ENCODE results near the gene CIAO3. TPM values are rescaled to one million over a fixed set of nuclear protein-coding genes. Genes with fewer than 3 reads are reported as not detected.

The CIAO3 gene
- total and polyA plus RNA-seq, 10 of the 15 experiments (the other 5 are each of a cell fraction or from before 2014, with no cell fraction given): 1.4 to 37.5 (median 30.8) TPM

GRCh38 chr16:787321-787966 lies 46.6 kb upstream of the CIAO3 start:
- peak overlapping the region; percentile 69 for H3K27ac ChIP-seq (ENCODE audit: control insufficient read depth, insufficient read depth)
- in situ Hi-C loops (cut with MboI): loop anchor here (5.0 kb wide), 2 partner anchors 45 to 75 kb away; partner anchors contain the start of gene CIAO3
- peak overlapping the region; percentile 90 for H3K9ac ChIP-seq (ENCODE audit: control insufficient read depth, insufficient read depth, low read length)
- H3K36me3 ChIP-seq (ENCODE audit: control insufficient read depth in 2 of 2, insufficient read depth in 2 of 2, low read length in 1 of 2): peaks cover 0 to 18% of the 10 kb centered on the region in 2 experiments; a peak in 2 of 4 replicates
- FAIRE-seq: no peak
- TF ChIP-seq RELA (IDR thresholded peaks at IDR 0.05; ENCODE audit: borderline replicate concordance, partially characterized antibody) (no peak), MLLT1 (IDR thresholded peaks at IDR 0.05) (0 out of 2 replicates have a peak, but pooled peaks have one; percentile 28), SIN3A (IDR thresholded peaks at IDR 0.05; ENCODE audit: low read depth, low read length) (0 out of 2 replicates have a peak, but pooled peaks have one; percentile 23), ZBED1 (IDR thresholded peaks at IDR 0.05; ENCODE audit: borderline replicate concordance) (no peak), DPF2 (IDR thresholded peaks at IDR 0.05) (0 out of 2 replicates have a peak, but pooled peaks have one; percentile 23)
- no peak for DNase-seq (ENCODE audit: low read depth, low spot score)
- ATAC-seq: no peak
- WGBS (ENCODE audit: insufficient coverage, insufficient replicate concordance, low lambda C conversion rate, missing lambda C conversion rate): 34% methylated on average over 41 of the region's 47 CpGs
- H3K4me3 ChIP-seq: peak overlapping the region; percentile 89
- no peaks in the 10 kb centered on the region for H3K27me3 ChIP-seq (replicated peaks in 1 of 2; ENCODE audit: control insufficient read depth in 2 of 2, insufficient read depth in 2 of 2, low read length in 1 of 2)
- peaks cover 24% of the 10 kb centered on the region for H3K79me2 ChIP-seq (ENCODE audit: control insufficient read depth, insufficient read depth, low read length)
- peak overlapping the region; percentile 85 for H3K4me2 ChIP-seq (ENCODE audit: control insufficient read depth, insufficient read depth)
- H3K9me3 ChIP-seq (replicated peaks; ENCODE audit: control insufficient read depth, insufficient read depth, low read length): no peaks in the 10 kb centered on the region
- POLR2A ChIA-PET: interaction anchor here (2.1 kb wide), 1 partner anchor 67 kb away, joined by 12 read pairs; the partner anchor contains the start of gene ANTKMT
- no TSS peak for BruUV-seq (replicated peaks)
- CTCF ChIA-PET: interaction anchor here (5.2 kb wide), 1 partner anchor 75 kb away, joined by 32 read pairs; no protein-coding TSS in a partner anchor
- no peaks in the 10 kb centered on the region for H4K20me1 ChIP-seq (ENCODE audit: control insufficient read depth, insufficient read depth)
- RAD21 ChIA-PET (ENCODE audit: unreplicated experiment): interaction anchor here (1.3 to 1.6 kb wide), 3 partner anchors 50 to 75 kb away, joined by 5 to 10 read pairs (median 10); partner anchors contain the start of gene ANTKMT
- intact Hi-C loops (cut with micrococcal nuclease; ENCODE audit: unreplicated experiment): loop anchor here (5.0 kb wide), 1 partner anchor 45 kb away; the partner anchor contains the start of gene CIAO3
- H3K4me1 ChIP-seq (ENCODE audit: control insufficient read depth, insufficient read depth, low read length): peaks cover 9% of the 10 kb centered on the region
- SMC1A ChIA-PET (ENCODE audit: uncharacterized antibody, unreplicated experiment): interaction anchor here (0.6 kb wide), 1 partner anchor 40 kb away, joined by 3 read pairs; no protein-coding TSS in a partner anchor
- H2AFZ ChIP-seq (ENCODE audit: control insufficient read depth, low read depth, low read length): 0 out of 2 replicates have a peak overlapping the region, but pooled peaks have one; percentile 74

Data from GM12878 (cell line).